OCI-LY3 (cell line): ENCODE data around the gene OR1I1.

Experiments used
- EZH2phosphoT487 ChIP-seq: fragments of 200-600 bp; shearing (Covaris generic); IDR thresholded peaks from 2 replicates; pipeline ENCODE4 v1.6.1; 2018; ENCODE audit warnings: antibody characterized with exemption, mixed run types, low read depth
- TF ChIP-seq, protein P1 (sequence below): fragments of 200-600, 300-600 bp; sonication (generic); IDR thresholded peaks from 2 replicates; pipeline ENCODE4 v1.5.1; 2014; ENCODE audit warnings: antibody characterized with exemption, low read length, low read depth

DNA sequence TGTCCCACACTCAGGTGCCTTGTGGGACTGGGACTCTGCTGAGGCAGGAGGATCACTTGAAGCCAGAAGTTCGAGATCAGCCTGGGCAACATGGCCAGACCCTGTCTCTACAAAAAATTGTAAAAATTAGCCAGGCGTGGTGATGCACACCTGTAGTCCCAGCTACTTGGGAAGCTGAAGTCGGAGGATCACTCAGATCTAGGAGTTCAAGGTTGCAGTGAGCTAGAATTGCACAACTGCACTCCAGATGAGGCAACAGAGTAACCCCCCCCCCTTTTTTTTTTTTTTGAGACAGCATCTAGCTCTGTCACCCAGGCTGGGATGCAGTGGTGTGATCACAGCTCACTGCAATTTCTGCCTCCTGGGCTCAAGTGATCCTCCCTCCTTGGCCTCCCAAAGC is 14.2 kb downstream of the OR1I1 start:
- TF ChIP-seq, protein P1, sequence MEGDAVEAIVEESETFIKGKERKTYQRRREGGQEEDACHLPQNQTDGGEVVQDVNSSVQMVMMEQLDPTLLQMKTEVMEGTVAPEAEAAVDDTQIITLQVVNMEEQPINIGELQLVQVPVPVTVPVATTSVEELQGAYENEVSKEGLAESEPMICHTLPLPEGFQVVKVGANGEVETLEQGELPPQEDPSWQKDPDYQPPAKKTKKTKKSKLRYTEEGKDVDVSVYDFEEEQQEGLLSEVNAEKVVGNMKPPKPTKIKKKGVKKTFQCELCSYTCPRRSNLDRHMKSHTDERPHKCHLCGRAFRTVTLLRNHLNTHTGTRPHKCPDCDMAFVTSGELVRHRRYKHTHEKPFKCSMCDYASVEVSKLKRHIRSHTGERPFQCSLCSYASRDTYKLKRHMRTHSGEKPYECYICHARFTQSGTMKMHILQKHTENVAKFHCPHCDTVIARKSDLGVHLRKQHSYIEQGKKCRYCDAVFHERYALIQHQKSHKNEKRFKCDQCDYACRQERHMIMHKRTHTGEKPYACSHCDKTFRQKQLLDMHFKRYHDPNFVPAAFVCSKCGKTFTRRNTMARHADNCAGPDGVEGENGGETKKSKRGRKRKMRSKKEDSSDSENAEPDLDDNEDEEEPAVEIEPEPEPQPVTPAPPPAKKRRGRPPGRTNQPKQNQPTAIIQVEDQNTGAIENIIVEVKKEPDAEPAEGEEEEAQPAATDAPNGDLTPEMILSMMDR = no peak
- no peak for TF ChIP-seq EZH2phosphoT487
